Uterus (tissue), 4 donors: ENCODE measurements around the gene SSH2. TPM values are rescaled to one million over a fixed set of nuclear protein-coding genes. Genes with fewer than 3 reads are reported as not detected.
"Not testable (repeated sequence)": the region's sequence is repeated elsewhere in the genome, so short reads cannot be mapped to it uniquely, and the experiment has no call there.

Source experiments
- DNase-seq, 2 donors: peaks; one replicate each; pipeline ENCODE4 v3.0.0-alpha.2; 2019 to 2020
- H3K27ac ChIP-seq, 2 donors: fragments of 200-600 bp; sonication (generic); 1 replicate in 1 of 2; 2 replicates in 1 of 2; pipeline ENCODE4 v1.5.1; 2016 to 2018
- H3K27me3 ChIP-seq, 2 donors: fragments of 200-600 bp; sonication (generic); one replicate each; pipeline ENCODE4 v1.5.1; 2018 to 2019; ENCODE audit warnings: control low read depth in 1 of 2
- H3K36me3 ChIP-seq, 2 donors: fragments of 200-600 bp; sonication (generic); one replicate each; pipeline ENCODE4 v1.5.1; 2019; ENCODE audit warnings: control low read depth in 1 of 2
- H3K4me1 ChIP-seq, 2 donors: fragments of 200-600 bp; sonication (generic); one replicate each; pipeline ENCODE4 v1.5.1; 2018 to 2019; ENCODE audit warnings: control low read depth in 1 of 2
- H3K4me3 ChIP-seq, 2 donors: fragments of 200-600 bp; sonication (generic); 1 replicate in 1 of 2; 2 replicates in 1 of 2; pipeline ENCODE4 v1.5.1; 2018 to 2019; ENCODE audit warnings: mild to moderate bottlenecking in 1 of 2
- H3K9me3 ChIP-seq, 2 donors: fragments of 200-600 bp; sonication (generic); one replicate each; pipeline ENCODE4 v1.5.1; 2019; ENCODE audit warnings: control low read depth in 1 of 2
- CTCF ChIP-seq, 4 experiments: fragments of 200-600 bp in 2 of 4; fragments of 450-650 bp in 2 of 4; sonication (generic) in 2 of 4; IDR thresholded peaks; one replicate each; pipeline ENCODE4 v1.5.1; 2016 to 2019; ENCODE audit warnings: antibody characterized with exemption in 4 of 4, mild to moderate bottlenecking in 2 of 4, moderate library complexity in 1 of 4
- POLR2A ChIP-seq, 2 donors: fragments of 450-650 bp; IDR thresholded peaks; one replicate each; pipeline ENCODE4 v1.6.1; 2016; ENCODE audit warnings: antibody characterized with exemption in 2 of 2, mild to moderate bottlenecking in 1 of 2, moderate library complexity in 1 of 2
- intact Hi-C: fragments of 100-400 bp; cut with DNase I; formaldehyde crosslinking; loops from one replicate; pipeline ENCODE4 v1.15.1; 2023; ENCODE audit warnings: low total_unique reads
- total RNA-seq, 4 donors: library from RNA; depleted of rRNA in 3 of 4; stranded (reverse); fragments of >200 nt in 3 of 4; gene quantifications; one replicate each; pipeline versions ENCODE4 v1.1.0 to v1.2.4, GENCODE V29; 2014 to 2023
- donor health status: DM: yes; HTN: yes; CAD: no.

The SSH2 gene
- total RNA-seq, 4 donors from 2014 or later: 6.9 to 36.9 (median 11.5) TPM

DNA sequence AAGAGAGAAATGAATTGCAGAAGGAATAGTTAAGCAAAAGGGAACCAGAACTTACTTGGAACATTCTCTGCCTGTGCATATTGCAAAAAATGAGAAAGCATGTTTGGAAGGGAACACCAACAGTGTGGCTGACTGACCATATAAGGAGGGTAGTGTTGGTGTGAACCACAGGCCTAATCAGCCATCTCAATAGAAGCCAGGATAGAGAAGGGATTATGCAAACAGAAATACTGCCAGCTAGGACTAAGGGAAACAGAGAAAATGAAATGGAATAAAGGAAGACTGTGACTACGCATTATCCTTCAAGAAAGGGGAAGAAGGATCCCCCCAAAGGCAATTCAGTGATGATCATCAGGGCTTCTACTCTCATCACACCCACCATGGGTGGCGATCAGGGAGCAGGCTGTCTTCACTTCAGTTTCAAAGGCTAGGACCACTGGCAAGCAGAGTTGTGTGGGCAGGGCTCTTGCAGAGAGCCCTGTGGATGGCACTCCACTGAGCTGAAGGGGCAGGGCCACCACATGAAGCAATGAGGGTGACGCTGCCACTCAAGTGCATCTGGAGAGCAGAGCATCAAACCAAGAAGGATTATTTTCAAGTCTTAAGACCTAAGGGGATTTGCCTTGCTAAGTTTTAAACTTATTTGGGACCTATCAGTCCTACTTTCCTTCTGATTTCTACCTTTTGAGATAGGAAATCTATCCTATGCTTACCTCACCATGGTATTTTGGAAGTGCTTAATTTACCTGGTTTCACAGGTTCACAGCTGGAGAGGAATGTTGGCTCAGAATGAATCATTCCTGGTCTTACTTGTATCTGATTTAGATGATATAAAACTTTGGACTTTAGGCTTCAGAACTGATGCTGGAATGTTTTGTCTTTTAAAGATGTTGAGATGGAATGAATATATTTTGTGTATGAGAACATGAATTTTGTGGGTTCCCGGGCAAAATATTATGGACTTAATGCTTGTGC lies 140.5 kb downstream of the SSH2 start:
- Histone ChIP-seq H3K4me1 (no peaks in the 10 kb centered on the region), H3K36me3 (no peaks in the 10 kb centered on the region), H3K27me3 (no peaks in the 10 kb centered on the region), H3K9me3 (no peaks in the 10 kb centered on the region), H3K27ac (no peak overlapping the region), H3K4me3 (no peak overlapping the region)
- intact Hi-C loops: no loop called here
- no peak for TF ChIP-seq CTCF (IDR thresholded peaks at IDR 0.05)
- TF ChIP-seq POLR2A (IDR thresholded peaks at IDR 0.05): no peak
- no peak for DNase-seq

- no peak overlapping the region for H3K27ac ChIP-seq
- no peak for DNase-seq
- H3K36me3 ChIP-seq: no peaks in the 10 kb centered on the region
- intact Hi-C loops: no loop called here
- no peaks in the 10 kb centered on the region for H3K27me3 ChIP-seq
- no peaks in the 10 kb centered on the region for H3K4me1 ChIP-seq
- H3K4me3 ChIP-seq: no peak overlapping the region
- H3K9me3 ChIP-seq: no peaks in the 10 kb centered on the region
- TF ChIP-seq POLR2A (IDR thresholded peaks at IDR 0.05): no peak
- TF ChIP-seq CTCF (IDR thresholded peaks at IDR 0.05): no peak
Measured at GRCh38 chr17:29787995-29788394, 142.0 kb downstream of the SSH2 start.

DNA sequence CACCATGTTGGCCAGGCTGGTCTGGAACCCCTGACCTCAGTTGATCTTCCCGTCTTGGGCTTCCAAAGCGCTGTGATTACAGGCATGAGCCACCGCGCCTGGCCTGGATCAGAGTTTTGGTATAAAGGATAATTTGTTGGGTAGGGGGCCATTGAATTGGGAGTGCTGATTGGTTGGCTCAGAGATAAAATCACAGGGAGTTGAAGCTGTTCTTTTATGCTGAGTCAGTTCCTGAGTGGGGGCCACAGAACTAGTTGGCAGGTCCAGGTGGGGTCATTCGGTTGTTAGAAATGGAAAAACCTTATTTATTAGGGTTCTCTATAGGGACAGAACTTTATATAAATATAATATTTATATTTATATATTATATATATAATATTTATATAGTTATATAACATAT lies 147.1 kb downstream of the SSH2 start:
- Histone ChIP-seq H3K27ac (no peak overlapping the region), H3K4me3 (no peak overlapping the region), H3K36me3 (no peaks in the 10 kb centered on the region), H3K4me1 (no peaks in the 10 kb centered on the region), H3K27me3 (no peaks in the 10 kb centered on the region), H3K9me3 (no peaks in the 10 kb centered on the region)
- no peak for DNase-seq
- intact Hi-C loops: no loop called here
- no peak for TF ChIP-seq CTCF (IDR thresholded peaks at IDR 0.05)
- no peak for TF ChIP-seq POLR2A (IDR thresholded peaks at IDR 0.05)

DNA sequence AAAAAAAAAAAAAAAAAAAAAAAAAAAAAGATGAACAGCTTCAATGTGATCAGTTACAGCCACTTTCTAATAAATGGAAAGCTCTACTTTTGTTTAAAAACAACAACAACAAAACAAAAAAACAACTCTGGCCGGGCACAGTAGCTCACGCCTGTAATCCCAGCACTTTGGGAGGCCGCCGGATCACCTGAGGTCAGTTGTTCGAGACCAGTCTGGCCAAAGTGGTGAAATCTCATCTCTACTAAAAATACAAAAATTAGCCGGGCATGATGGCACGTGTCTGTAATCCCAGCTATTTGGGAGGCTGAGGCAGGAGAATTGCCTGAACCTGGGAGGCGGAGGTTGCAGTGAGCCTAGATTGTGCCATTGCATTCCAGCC lies 150.2 kb downstream of the SSH2 start:
- H3K27ac ChIP-seq, H3K4me1 ChIP-seq, DNase-seq, H3K4me3 ChIP-seq, H3K27me3 ChIP-seq, H3K9me3 ChIP-seq, H3K36me3 ChIP-seq: not testable (repeated sequence)
- intact Hi-C loops: loop anchor here (5.0 kb wide), 1 partner anchor 142 kb away; no protein-coding TSS in a partner anchor

DNA sequence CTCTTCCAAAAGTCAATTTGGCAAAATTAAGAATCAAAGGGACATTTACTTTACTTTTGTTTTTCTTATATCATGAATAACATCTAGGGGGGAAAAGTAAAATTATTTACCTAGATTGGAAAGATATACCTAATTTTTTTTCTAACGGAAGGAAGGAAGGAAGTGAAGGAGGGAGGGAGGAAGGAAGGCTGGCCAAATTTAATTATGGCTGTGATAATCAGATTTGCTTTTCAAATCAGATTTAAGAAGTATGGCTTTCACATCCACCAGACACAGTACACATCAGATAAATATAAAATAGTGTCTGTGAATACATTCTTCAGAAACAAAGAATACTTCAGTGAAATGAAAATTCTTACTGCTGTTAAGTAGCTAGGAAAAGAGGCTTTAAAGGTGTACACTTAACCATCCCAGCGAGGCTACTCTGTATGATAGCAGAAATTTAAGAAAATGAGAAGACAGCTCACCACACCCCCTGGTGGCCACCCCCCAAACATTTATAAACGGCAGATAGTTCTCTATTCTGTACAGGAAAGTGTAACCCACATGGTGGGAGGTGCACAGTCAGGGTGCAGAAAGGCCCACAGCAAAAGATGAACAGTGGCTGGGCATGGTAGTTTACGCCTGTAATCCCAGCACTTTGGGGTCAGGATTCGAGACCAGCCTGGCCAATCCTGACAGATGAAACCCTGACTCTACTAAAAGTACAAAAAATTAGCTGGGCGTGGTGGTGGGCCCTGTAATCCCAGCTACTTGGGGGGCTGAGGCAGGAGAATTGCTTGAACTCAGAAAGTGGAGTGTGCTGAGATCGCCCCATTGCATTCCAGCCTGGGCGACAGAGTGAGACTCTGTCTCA lies 150.8 kb downstream of the SSH2 start:
- intact Hi-C loops: loop anchor here (5.0 kb wide), 1 partner anchor 142 kb away; no protein-coding TSS in a partner anchor
- TF ChIP-seq CTCF (IDR thresholded peaks at IDR 0.05): peak; percentile 76 to 84 (median 80)
- TF ChIP-seq POLR2A (IDR thresholded peaks at IDR 0.05): no peak
- Histone ChIP-seq H3K27me3 (no peaks in the 10 kb centered on the region), H3K27ac (peak overlapping the region in 1 of 2 donors; percentile 38), H3K9me3 (no peaks in the 10 kb centered on the region), H3K4me1 (no peaks in the 10 kb centered on the region), H3K36me3 (no peaks in the 10 kb centered on the region), H3K4me3 (no peak overlapping the region)
- DNase-seq: peak; percentile 80 to 82
